ENCODE data around the gene SCAMP5.

Gene SCAMP5, protein sequence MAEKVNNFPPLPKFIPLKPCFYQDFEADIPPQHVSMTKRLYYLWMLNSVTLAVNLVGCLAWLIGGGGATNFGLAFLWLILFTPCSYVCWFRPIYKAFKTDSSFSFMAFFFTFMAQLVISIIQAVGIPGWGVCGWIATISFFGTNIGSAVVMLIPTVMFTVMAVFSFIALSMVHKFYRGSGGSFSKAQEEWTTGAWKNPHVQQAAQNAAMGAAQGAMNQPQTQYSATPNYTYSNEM

DNA sequence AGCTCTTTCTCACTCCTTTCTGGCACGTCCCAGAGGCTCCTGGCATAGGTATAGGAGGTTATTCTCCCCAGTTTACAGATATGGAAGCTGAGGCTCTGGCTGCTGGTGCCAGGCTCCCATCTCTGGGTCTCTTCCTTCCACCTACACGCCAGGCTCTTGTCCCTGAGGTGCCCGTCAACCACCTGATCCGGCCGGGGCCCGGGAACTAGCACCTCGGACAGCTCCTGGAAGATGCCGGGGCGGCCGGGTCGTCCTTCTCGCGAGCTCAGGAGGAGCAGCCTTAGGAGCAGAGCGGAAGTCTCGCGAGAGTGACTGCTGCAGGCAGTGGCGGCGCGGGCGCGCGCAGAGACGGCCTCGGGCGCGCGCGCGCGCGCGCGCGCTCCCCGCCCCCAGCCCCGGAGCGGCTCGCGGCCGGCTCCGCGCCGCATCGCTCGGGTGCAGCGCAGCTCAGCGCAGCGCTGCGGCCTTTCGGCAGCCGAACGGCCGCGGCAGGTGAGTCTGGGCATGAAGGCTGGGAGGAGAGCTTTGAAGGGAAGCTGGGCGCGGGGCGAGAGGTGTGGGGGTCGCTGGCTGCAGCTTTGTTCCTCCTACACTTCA, at the start of gene SCAMP5:
Gene SCAMP5, plus strand, starts transcription at position 382 of the 597 bp plus-strand sequence. CDS start 16,277 bp downstream, outside the sequence.
- DNase-seq (ENCODE audit: low spot score), result peak; percentile 94

DNA sequence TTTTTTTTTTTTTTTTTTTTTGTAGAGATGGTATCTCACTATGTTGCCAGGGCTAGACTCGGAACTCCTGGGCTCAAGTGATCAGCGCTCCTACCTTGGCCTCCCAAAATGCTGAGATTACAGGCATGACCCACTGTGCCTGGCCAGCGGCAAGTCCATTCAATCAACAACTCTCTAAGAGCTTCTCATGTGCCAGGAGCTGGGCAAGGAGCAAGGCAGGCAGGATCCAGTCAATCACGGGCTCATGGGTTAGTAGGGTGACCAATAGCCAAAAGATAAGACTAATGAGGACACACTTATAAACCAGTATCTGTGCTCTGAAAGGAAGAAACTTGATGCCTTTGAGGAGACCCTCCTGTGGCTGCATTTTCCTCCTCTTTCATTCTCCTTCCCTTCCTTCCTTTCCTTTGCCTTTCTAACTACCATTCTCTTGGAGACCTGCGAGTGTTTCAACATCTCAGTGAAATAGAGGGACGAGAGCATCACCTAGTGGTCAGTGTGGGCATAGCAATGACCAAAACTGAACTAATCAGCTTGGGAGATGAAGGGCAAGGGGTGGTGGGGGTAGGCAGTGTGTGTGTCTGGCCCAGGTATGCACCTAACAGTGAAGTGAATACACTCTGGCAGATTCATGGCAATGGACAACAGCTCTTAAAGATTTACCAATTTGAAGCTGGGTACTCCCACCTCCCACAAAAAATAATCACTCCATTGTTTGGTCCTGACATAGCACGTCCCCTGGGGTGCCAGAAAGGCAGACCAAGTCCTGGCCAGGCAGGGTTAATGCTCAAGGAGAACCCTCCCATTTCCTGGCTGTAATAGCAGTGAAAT, 45.1 kb upstream of the SCAMP5 start:
- peak; percentile 68 for DNase-seq (ENCODE audit: low spot score)

DNA sequence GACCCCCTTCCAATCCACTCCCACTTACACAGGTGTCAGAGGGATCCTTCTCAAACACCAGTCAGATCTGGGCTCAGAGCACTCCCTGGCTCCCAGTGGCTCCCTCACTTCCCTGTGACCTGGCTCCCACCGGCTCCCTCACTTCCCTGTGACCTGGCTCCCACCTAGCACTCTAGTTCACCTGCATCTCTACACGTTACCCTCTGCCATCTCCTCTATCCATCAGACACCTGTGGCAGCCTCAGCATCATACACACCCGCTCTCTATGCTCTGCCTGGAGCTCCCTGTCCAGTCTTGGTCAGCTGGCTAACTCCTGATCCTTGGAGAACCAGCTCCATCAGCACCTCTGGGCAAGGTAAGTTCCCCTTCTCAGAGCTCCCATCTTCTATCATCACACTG, 44.4 kb upstream of the SCAMP5 start:
- no peak for DNase-seq (ENCODE audit: low spot score)

DNA sequence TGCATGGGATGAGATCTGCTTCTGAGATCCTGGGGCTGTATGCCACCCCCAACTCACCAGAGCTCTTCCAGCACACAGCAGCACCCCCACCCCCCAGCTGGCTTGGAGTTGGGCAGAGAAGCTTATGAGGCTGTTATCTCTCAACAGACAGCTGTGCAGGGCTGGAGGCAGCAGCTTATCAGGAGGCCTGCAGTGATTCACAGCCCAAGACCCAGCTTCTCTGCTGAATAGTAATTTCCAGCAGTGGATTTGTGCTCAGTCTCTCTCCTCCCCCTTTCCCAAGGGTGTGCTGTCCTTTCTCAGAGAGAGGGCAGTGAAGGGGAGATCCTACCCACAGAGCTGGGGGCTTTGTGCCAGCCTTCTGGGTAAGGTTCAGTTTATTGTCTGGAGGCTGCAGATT, 40.8 kb upstream of the SCAMP5 start:
- no peak for DNase-seq (ENCODE audit: low spot score)

DNA sequence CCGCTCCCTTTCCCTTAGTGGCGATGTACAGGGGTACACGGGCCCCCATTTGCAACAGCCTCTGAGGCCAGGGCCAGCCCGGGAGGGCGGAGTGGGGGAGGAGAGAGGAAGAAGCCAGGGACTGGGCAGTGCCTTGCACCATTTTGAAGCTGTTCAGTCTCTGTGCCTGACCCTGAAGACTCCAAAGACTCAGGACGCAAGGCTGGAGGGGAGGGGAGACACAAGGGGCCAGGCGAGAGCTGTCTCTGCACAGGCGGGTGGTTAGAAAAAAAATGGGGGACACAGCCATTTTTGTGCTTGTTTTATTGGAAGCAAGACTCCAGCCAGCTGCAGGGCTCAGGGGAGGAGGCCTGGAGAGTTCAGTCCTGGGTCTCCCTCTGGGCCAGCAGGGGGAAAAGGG, 40.3 kb upstream of the SCAMP5 start:
- DNase-seq (ENCODE audit: low spot score), result no peak

DNA sequence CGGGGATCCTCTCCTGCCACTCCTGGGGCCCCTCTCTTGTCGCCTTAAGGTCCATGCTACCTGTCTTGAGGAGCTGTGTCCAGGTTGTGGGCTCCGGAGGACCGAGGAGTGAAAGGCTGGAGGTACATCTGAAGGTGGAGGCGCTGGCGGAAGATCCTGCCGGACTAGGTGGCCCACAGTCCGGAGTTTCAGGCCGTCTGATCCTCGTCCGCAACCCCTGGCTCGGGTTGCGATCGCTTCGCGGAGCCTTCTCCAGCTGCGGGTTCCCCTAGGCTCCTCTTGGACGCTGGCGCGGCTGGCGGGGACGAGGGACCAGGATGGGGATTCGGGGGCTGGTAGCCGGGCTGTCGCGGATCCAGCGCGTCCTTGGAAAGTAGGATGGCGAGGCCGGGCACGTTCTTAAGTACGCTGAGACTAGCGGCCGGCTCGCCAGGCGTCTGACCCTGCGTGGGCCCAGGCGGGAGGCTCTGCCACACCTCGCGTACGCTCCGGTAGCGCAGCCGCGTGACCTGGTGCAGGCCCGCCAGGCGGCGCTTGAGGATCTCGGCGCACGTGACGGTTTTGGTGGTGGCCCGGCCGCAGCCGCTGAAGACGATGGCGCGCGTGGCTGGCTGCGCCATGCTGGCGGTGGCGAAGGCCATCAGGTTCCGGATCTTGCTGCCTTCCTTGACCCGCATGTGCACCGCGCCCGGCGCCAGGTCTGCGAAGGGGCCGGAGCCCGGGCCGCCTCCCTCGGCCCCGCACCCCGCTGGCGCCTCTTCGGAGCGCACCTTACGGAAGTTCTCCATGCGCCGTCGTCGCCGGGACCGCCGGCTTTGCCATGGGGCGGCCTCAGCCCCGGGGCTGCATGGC, 39.3 kb upstream of the SCAMP5 start:
- DNase-seq (ENCODE audit: low spot score), result peak; percentile 34

DNA sequence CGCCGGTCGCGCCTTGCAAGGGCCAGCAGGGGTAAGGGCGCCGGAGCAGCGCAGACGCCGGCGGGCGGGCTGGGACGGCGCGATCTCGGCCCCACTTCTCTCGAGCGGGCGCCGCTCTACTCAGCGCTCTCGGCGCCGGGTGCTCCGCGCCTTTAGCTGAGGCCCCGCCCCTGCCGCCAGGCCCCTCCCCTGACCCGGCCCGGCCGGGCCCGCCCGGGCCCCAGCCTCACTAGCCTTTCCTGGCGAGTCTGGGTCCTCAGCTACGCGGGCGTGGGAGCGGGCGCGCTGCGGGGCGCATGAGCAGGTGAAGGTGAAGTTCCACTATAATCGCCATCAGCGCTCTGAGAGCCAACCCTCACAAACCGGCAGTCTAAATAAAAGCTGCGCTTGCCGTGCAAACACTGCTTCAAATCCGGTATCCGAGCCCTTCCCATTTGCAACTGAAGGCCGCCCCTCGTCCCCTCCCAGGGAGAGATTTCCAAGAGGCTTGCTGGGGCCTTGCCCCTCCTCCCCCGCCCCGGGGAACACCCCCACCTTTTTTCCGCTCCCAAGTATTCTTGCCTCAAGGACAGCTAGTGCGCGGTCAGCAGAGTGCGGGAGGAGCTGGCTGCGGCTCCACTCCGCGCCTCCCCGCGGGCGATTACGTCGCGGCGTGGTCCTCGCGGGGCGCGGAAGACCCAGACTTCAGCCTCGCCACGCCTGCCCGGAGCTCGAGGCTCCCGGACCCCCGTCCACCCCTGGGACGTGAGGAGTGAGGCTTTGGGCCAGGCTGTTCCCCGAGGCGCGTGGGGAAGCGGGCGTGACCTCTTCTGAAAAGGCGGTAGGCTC, 38.5 kb upstream of the SCAMP5 start, which contains the start of gene RPP25:
Gene RPP25, minus strand, starts transcription at position 125 of the 828 bp plus-strand sequence. CDS start 189 bp downstream, outside the sequence.
- DNase-seq (ENCODE audit: low spot score), result peak; percentile 47

DNA sequence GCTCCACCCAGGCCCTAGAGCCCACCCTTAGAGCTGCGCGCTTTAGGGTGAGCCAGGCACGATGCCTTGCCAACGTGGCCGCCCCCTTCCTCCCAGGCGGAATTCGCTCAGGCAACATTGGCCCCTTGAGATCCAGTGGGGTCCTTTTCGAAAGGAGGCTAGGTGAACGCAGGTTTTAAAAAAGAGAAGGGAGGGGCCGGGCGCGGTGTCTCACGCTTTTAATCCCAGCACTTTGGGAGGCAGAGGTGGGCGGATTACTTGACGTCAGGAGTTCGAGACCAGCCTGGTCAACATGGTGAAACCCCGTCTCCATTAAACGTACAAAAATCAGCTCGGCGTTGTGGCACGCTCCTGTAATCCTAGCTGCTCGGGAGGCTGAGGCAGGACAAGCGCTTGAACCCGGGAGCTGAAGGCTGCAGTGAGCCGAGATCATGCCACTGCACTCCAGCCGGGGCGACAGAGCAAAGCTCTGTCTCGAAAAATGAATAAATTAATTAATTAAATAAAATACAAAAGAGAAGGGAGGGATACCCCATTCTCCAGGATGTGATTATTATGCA, 37.8 kb upstream of the SCAMP5 start:
- no peak for DNase-seq (ENCODE audit: low spot score)

DNA sequence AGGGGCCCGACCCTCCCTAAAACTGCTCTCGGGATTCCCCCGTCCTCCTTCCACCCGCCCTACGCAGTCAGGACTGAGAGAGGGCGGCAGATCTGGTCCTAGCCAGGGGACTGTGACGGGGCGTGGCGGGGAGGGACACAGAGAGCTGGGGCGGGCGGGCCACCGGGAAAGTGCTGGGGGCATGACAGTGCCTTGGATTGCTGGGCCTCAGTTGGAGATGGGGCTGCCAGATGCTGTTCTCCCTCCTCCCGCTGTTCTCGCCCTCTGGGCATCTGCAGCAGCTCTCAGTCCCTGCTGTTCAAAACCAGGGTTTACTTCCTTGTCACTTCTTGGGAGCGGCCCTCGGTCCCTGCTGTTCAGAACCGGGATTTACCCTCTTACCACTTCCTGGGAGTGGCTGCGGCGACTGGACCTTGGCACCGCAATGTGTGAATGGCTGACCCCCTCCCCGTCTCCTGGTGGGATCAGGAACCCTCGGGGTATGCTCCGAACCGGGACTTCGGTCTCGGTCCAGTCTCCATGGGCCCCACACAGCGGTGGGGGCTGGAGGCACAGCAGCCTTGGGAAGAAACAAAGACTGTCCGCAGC, 36.9 kb upstream of the SCAMP5 start:
- no peak for DNase-seq (ENCODE audit: low spot score)

DNA sequence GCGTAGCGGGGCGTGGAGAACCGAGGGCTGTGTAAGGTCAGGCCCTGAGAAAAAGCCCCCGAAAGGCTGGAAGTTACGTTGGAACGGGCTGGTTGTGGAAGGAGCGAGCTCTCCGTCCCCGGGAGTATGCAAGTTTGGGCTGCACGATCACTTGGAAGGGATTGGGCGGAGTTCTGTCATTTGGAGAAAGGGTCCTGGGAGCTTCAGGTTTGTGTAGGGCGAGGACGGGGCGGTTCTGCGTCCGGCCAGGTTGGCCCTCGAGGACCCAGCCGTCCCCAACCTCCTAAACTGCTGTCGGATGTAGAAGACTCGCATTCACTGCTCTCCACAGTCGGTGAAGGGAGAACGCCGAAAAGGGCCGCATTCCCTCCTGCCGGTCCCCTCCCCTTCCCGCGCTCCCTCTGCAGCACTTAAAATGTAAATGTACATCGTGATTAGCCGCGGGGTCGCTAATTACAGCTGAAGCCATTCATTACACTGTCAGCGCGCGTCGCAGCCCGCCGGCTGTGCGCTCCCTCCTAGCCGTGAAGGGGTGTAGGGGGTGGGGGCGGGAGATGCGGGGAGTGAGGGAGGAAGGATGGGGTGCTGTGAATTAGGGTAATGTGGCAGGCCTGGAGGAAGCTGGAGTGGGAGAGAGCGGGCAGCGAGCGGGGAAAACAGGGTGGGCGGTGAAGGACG, 36.3 kb upstream of the SCAMP5 start:
- DNase-seq (ENCODE audit: low spot score), result no peak

DNA sequence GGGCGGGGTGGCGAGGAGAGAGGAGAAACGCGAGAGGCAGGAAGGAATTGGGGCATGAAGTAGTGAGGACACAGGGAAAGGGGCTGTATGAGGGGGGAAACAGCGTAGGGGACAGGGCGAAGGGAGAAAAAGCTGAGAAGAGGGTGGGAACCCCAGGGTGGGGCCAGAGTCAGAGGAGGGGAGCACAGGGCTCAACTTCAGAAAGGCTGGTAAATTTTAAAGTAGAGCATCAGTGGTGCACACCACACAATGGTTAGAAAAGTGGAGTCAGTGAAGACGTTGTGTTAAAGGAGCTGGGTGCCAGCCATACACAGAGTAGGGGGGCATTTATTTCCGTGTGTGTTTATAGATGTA, 35.8 kb upstream of the SCAMP5 start:
- no peak for DNase-seq (ENCODE audit: low spot score)

DNA sequence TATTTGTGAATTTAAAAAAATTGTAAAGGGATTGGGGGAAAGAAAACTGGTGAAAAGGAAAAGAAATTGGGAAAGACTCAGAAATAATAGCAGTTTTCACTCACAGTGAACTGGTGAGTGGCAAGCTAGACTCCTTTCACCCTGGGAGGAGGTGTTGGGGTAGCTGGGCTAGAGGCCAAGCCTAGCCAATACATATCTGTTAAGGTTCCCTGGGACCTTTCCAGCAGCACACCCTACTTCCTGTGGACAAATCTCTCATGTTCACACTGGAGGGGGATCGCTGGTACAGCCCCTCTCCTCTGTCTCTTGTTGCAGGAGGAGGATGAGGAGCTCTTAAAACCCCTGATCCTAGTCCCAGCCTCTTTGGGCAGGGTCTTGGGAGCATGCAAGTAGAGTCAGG, 35.1 kb upstream of the SCAMP5 start:
- no peak for DNase-seq (ENCODE audit: low spot score)

DNA sequence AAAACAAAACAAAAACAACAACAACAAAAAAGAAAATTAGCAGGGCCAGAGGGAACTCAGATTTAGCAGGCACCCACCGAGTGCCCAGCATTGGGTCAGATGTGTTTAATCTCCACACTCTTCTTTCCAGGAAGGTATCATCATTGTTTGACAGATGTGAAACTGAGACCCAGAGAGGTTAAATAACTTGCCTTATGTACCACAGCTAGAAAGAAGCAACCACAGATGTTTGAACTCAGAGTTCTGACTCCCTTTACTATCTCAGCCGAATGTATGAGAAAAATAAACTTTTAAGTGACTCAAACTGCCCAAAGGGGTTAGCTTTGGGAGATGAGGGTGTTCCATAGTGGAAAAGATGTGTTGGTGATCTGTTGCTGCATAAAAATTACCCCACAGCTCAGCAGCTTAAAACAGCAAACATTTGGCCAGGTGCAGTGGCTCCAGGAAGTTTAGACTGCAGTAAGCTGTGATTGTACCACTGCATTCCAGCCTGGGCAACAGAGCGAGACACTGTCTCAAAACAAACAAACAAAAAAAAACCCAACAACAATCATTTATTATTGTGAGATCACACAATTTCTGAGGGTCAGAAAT, 34.3 kb upstream of the SCAMP5 start:
- no peak for DNase-seq (ENCODE audit: low spot score)

DNA sequence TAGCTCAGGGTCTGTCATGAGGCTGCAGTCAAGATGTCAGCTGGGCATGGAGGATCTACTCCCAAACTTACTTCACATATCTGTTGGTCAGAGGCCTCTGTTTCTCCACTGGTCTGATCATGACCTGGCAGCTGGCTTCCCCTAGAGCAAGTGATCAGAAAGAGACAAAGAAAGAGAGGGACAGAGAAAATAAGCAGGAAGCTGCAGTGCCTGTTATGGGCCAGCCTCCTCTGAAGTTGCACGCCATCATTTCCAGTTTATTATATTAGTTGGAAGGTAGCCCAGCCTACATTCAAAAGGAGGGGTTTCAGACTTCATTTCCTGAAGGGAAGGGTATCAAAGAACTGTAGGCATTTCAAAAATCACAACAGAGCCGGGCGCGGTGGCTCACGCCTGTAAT, 33.7 kb upstream of the SCAMP5 start:
- DNase-seq (ENCODE audit: low spot score), result no peak

DNA sequence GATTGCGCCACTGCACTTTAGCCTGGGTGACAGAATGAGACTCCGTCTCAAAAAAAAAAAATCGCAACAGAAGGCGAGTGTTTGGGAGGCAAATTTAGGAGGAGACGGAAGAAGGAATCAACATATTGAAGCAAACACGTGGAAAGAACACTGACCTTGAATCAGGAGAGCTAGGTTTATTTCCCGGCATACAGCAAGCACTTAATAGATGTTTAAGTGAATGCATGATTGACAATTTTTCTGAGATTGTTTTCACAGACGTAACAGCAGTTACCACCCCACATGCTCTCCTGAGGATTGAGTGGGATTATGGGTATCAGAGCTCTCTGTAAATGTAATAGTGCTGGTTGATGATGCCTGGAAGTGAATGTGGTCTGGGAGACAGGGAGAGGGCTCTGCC, 33.1 kb upstream of the SCAMP5 start:
- DNase-seq (ENCODE audit: low spot score), result no peak

DNA sequence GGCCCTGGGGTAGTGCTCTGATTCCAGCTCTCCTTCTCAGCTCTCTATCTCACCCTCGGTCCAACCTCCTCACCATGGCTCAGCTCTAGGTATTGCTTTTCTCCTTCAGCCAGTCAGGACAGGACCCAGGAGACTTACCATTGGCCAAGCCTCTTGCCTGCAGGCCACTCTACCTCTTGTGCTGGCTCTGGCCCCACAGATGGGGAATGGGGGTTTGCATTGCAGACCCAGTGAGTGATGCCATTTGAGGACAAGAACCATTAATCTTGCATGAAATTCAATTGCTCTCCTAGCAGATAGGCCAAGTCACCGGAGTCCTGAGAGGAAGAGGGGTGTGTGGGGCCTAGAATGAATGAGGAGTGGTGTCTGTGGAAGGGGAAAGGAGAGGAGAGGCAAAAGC, 32.7 kb upstream of the SCAMP5 start:
- DNase-seq (ENCODE audit: low spot score), result no peak

DNA sequence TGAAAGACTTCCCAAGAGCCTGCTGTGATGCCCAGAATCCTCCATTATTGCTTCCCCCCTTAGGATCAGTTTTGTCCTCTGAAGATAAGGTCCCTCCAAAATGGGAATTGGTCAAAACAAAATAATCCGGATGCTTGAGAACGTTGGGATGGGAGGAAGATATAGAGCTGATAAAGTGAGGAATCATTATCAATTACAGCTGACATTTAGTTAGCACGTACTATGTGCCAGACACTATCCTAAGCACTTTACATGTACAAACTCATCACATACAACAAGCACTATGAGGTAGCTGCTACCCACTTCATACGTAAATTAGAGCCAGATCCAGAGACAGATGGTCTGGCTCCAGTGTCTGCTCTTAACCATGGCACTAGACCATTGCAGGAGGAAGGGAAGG, 32.1 kb upstream of the SCAMP5 start:
- no peak for DNase-seq (ENCODE audit: low spot score)

DNA sequence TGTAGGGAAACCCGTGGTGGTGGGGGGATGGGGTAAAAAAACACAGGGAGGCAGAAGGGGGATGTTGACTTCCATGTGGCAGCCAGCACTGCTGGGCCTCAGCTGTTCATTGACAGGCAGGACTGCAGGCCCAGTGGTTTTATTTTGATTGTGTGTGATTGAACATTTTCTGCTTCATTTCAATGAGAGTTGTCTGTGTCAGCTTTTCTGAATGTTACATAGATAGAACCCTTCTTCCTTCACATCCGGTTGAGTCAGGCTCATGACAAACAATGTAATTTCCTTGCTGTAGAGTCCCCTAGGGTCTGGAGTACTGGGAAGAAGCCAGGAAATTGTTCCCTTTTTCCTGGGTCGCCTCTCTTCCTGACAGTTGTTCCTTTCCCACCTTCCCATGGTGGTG, 30.6 kb upstream of the SCAMP5 start:
- no peak for DNase-seq (ENCODE audit: low spot score)

DNA sequence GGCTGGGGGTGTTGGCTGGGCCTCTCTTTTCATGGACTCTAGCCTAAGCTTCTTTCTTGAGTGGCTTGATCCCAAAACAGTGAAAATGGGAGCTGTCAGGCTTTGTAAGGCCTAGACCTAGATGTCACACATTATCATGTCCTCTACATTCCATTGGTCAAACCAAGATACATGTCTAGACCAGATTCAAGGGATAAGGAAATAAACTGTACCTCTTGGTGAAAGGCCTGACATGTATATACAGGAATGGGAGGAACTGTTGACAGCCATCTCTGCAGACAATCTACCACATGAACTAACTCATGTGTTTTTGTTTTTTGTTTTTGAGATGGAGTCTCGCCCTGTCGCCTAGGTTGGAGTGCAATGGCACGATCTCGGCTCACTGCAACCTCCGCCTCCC, 27.7 kb upstream of the SCAMP5 start:
- DNase-seq (ENCODE audit: low spot score), result no peak

DNA sequence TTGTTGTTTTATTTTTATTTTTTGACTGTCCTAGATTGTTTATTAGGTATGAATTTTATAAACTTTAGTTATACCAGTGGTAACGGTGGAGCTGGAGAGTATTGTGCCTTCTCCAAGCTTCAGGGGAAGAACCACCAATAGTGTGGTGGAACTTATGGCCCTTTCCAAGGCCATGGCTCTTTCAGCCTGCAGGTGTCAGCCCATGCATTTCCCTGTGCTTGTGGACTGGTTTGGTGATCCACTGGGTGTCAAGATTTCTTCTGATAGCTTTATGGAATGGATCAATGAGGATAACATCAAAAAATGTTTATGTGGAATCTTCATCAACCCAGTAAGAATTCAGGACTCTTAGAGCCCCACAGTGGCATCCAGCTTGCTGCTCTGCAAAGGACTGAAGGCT, 19.2 kb upstream of the SCAMP5 start:
- DNase-seq (ENCODE audit: low spot score), result no peak
